Temporal lobe (tissue), 2 donors: ENCODE results near the gene IQUB. TPM values are rescaled to one million over a fixed set of nuclear protein-coding genes. Genes with fewer than 3 reads are reported as not detected.

ENCODE experiments used
- small RNA-seq: library from RNA; depleted of rRNA; stranded (forward); fragments of <200 nt; gene quantifications from one replicate; pipeline ENCODE3, GENCODE V24; 2014; ENCODE audit warnings: low replicate concordance
- total RNA-seq: library from RNA; depleted of rRNA; stranded (reverse); fragments of >200 nt; gene quantifications from one replicate; pipeline ENCODE4 v1.2.3, GENCODE V29; 2014

The IQUB gene
- total RNA-seq, 1 donor from 2014 or later, result 2.0 TPM

Small RNA genes within 50 kb of the gene (small RNA-seq; reads per million reads assigned to genes)
- not detected for gene RNU6-296P

Other genes starting within 250 kb of the IQUB start
- gene NDUFA5, start 23.2 kb upstream of the IQUB start, total RNA-seq, result 113 TPM
- gene ASB15, start 67.2 kb upstream of the IQUB start, total RNA-seq, result not detected
- gene LMOD2, start 121.3 kb upstream of the IQUB start, total RNA-seq, result not detected
- 25.3 TPM for gene WASL, start 214.4 kb upstream of the IQUB start, total RNA-seq